Mesodermal cell (in vitro differentiated cells): ENCODE results near the gene HASPIN.

ENCODE experiments used
- H3K27ac ChIP-seq: 2 replicates; pipeline ENCODE4 v1.7.0; 2013; ENCODE audit warnings: mild to moderate bottlenecking, low read depth, low read length, moderate library complexity; ENCODE audit not compliant: severe bottlenecking
- H3K36me3 ChIP-seq: 2 replicates; pipeline ENCODE4 v1.7.1; 2013; ENCODE audit warnings: mild to moderate bottlenecking, low read length, moderate library complexity; ENCODE audit not compliant: control insufficient read depth, insufficient read depth
- H3K4me1 ChIP-seq: one replicate; pipeline ENCODE4 v1.7.1; 2013; ENCODE audit warnings: mild to moderate bottlenecking, low read length; ENCODE audit not compliant: insufficient read depth, control insufficient read depth, poor library complexity, severe bottlenecking
- H3K4me3 ChIP-seq: 2 replicates; pipeline ENCODE4 v1.7.0; 2013; ENCODE audit warnings: low read length, control low read depth, mild to moderate bottlenecking; ENCODE audit not compliant: insufficient read depth, poor library complexity, severe bottlenecking; ENCODE audit errors: extremely low read depth
- H3K9me3 ChIP-seq: 2 replicates; pipeline ENCODE4 v1.7.1; 2013; ENCODE audit warnings: mild to moderate bottlenecking, low read length, moderate library complexity; ENCODE audit not compliant: control insufficient read depth
- WGBS, 2 experiments: methylation state at CpG; one replicate each; pipeline ENCODE4 v1.1.5; 2013; ENCODE audit warnings: missing lambda C conversion rate in 2 of 2; ENCODE audit not compliant: insufficient coverage in 2 of 2; 5-methylcytosine and 5-hydroxymethylcytosine counted together

The HASPIN gene

GRCh38 chr17:3754066-3754457 lies 30.4 kb downstream of the HASPIN start:
- no peak overlapping the region for H3K4me3 ChIP-seq
- H3K9me3 ChIP-seq: no peaks in the 10 kb centered on the region
- 92 to 93% methylated on average over 2 to 12 of the region's 18 CpGs for WGBS, 2 experiments
- no peaks in the 10 kb centered on the region for H3K36me3 ChIP-seq
- no peak overlapping the region for H3K27ac ChIP-seq
- H3K4me1 ChIP-seq: no peaks in the 10 kb centered on the region

- Histone ChIP-seq H3K4me3 (peak overlapping the region; percentile 5), H3K9me3 (peaks cover 3% of the 10 kb centered on the region), H3K36me3 (no peaks in the 10 kb centered on the region), H3K4me1 (no peaks in the 10 kb centered on the region), H3K27ac (no peak overlapping the region)
- WGBS, 2 experiments: 24 to 37% methylated on average over 29 to 33 of the region's 56 CpGs
These were observed 31.0 kb downstream of the HASPIN start for GRCh38 chr17:3754458-3755334.

- no peaks in the 10 kb centered on the region for H3K4me1 ChIP-seq
- WGBS, 2 experiments: 52 to 57% methylated on average over 14 to 15 of the region's 20 CpGs
- H3K4me3 ChIP-seq: peak overlapping the region; percentile 5
- no peak overlapping the region for H3K27ac ChIP-seq
- H3K36me3 ChIP-seq: no peaks in the 10 kb centered on the region
- peaks cover 3% of the 10 kb centered on the region for H3K9me3 ChIP-seq
These were observed 31.8 kb downstream of the HASPIN start for GRCh38 chr17:3755335-3756030.

GRCh38 chr17:3759597-3760216 lies 36.0 kb downstream of the HASPIN start:
- Histone ChIP-seq H3K4me3 (no peak overlapping the region), H3K9me3 (peaks cover 3% of the 10 kb centered on the region), H3K36me3 (no peaks in the 10 kb centered on the region), H3K27ac (no peak overlapping the region), H3K4me1 (no peaks in the 10 kb centered on the region)
- WGBS, 2 experiments: 70 to 96% methylated on average over 4 to 5 of the region's 6 CpGs

- H3K27ac ChIP-seq: no peak overlapping the region
- WGBS, 2 experiments: 87 to 93% methylated on average over 17 to 19 of the region's 23 CpGs
- H3K4me3 ChIP-seq: no peak overlapping the region
- peaks cover 3% of the 10 kb centered on the region for H3K9me3 ChIP-seq
- H3K4me1 ChIP-seq: no peaks in the 10 kb centered on the region
- no peaks in the 10 kb centered on the region for H3K36me3 ChIP-seq
These were observed 37.6 kb downstream of the HASPIN start for GRCh38 chr17:3761036-3761917.

GRCh38 chr17:3761918-3762380 lies 38.2 kb downstream of the HASPIN start:
- 88 to 91% methylated on average over 14 to 15 of the region's 16 CpGs for whole genome bisulfite sequencing, 2 experiments
- Histone ChIP-seq H3K4me3 (no peak overlapping the region), H3K27ac (no peak overlapping the region), H3K9me3 (peaks cover 3% of the 10 kb centered on the region), H3K4me1 (no peaks in the 10 kb centered on the region), H3K36me3 (no peaks in the 10 kb centered on the region)

- H3K36me3 ChIP-seq: no peaks in the 10 kb centered on the region
- H3K27ac ChIP-seq: no peak overlapping the region
- no peak overlapping the region for H3K4me3 ChIP-seq
- H3K9me3 ChIP-seq: peaks cover 3% of the 10 kb centered on the region
- 94 to 96% methylated on average over 6 to 8 of the region's 14 CpGs for WGBS, 2 experiments
- H3K4me1 ChIP-seq: no peaks in the 10 kb centered on the region
These were observed 39.4 kb downstream of the HASPIN start for GRCh38 chr17:3762922-3763776.

- Histone ChIP-seq H3K4me1 (no peaks in the 10 kb centered on the region), H3K4me3 (no peak overlapping the region), H3K9me3 (peaks cover 3% of the 10 kb centered on the region), H3K36me3 (no peaks in the 10 kb centered on the region), H3K27ac (no peak overlapping the region)
- WGBS, 2 experiments: 40 to 100% methylated on average over 1 of the region's 3 CpGs
These were observed 40.1 kb downstream of the HASPIN start for GRCh38 chr17:3763777-3764170.

- Histone ChIP-seq H3K4me1 (no peaks in the 10 kb centered on the region), H3K27ac (no peak overlapping the region), H3K36me3 (no peaks in the 10 kb centered on the region), H3K4me3 (no peak overlapping the region), H3K9me3 (no peaks in the 10 kb centered on the region)
- 95 to 100% methylated on average over 5 to 9 of the region's 9 CpGs for WGBS, 2 experiments
These were observed 42.3 kb downstream of the HASPIN start for GRCh38 chr17:3765981-3766380.
